Esophagus muscularis mucosa (tissue), 3 donors: Measurements from ENCODE around the gene IDH3G.

Experiments
- EP300 ChIP-seq: sonication (generic); formaldehyde crosslinking; IDR thresholded peaks from one replicate; pipeline ENCODE4 v1.6.1; 2017; ENCODE audit warnings: antibody characterized with exemption
- POLR2AphosphoS5 ChIP-seq, 2 donors: sonication (generic); formaldehyde crosslinking; IDR thresholded peaks; one replicate each; pipeline ENCODE4 v1.6.1; 2017; ENCODE audit warnings: antibody characterized with exemption in 2 of 2

DNA sequence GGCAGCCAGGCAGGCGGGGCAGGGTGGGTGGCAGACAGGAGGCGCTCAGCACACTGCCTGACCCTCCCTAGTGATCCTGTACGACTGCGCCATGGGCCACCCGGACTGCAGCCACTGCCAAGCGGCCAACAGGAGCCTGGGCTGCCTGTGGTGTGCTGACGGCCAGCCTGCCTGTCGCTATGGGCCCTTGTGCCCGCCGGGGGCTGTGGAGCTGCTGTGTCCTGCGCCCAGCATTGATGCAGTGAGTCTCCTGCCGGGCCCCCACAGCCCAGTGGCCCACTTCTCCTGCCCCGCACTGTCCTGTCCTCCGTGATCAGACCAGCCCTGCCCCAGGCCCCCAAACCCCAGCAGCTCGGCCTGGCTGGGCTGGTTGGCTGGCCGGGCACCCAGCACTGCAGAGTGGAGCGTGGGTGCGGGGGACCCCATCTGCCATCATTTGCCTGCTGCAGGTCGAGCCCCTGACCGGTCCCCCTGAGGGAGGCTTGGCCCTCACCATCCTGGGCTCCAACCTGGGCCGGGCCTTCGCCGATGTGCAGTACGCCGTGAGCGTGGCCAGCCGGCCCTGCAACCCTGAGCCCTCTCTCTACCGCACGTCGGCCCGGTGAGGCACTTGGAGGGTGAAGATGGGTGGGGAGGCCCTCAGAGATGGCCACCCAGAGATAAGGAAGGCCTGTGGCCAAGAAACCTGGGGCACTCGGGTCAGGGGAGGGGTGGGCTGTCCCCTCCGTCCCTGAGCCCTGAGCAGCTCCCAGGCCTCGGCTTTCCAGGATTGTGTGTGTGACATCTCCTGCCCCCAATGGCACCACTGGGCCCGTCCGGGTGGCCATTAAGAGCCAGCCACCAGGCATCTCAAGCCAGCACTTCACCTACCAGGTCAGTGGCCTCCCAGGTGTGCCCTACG, 22.5 kb downstream of the IDH3G start:
- no peak for TF ChIP-seq EP300
- no peak for TF ChIP-seq POLR2AphosphoS5 (IDR thresholded peaks at IDR 0.05)
